Karpas-422 (cell line): ENCODE results near the gene MYL12A. TPM values are rescaled to one million over a fixed set of nuclear protein-coding genes. Genes with fewer than 3 reads are reported as not detected.

Source experiments
- DNase-seq: peaks from one replicate; pipeline ENCODE4 v3.0.0-alpha.2; 2015
- H2AFZ ChIP-seq: fragments of 200-600 bp; sonication (generic); 2 replicates; pipeline ENCODE4 v1.6.1; 2014; ENCODE audit warnings: antibody characterized with exemption, low read length, mixed read lengths
- H3K27ac ChIP-seq: fragments of 200-600 bp; sonication (generic); 2 replicates; pipeline ENCODE4 v1.5.1; 2014; ENCODE audit warnings: mild to moderate bottlenecking, low read length, moderate library complexity
- H3K27me3 ChIP-seq: fragments of 200-600 bp; sonication (generic); 2 replicates; pipeline ENCODE4 v1.6.1; 2014; ENCODE audit warnings: low read length, mixed read lengths
- H3K36me3 ChIP-seq: fragments of 200-600 bp; sonication (generic); 2 replicates; pipeline ENCODE4 v1.6.1; 2014; ENCODE audit warnings: low read length, mixed read lengths; ENCODE audit not compliant: insufficient read depth
- H3K4me1 ChIP-seq: fragments of 200-600 bp; sonication (generic); 2 replicates; pipeline ENCODE4 v1.6.1; 2014; ENCODE audit warnings: mild to moderate bottlenecking, low read length, mixed read lengths
- H3K4me2 ChIP-seq: fragments of 200-600 bp; sonication (generic); 2 replicates; pipeline ENCODE4 v1.6.1; 2014; ENCODE audit warnings: low read length, low read depth, mild to moderate bottlenecking; ENCODE audit not compliant: poor library complexity, severe bottlenecking
- H3K4me3 ChIP-seq: fragments of 200-600 bp; sonication (generic); 2 replicates; pipeline ENCODE4 v1.5.1; 2014; ENCODE audit warnings: mild to moderate bottlenecking, antibody characterized with exemption, low read length, mixed read lengths
- H3K79me2 ChIP-seq: fragments of 200-600 bp; sonication (generic); 2 replicates; pipeline ENCODE4 v1.6.1; 2014; ENCODE audit warnings: mild to moderate bottlenecking, low read length, mixed read lengths
- H3K9ac ChIP-seq: fragments of 200-600 bp; sonication (generic); 2 replicates; pipeline ENCODE4 v1.6.0; 2014; ENCODE audit warnings: low read length
- H3K9me2 ChIP-seq: fragments of 200-600 bp; sonication (generic), shearing (Covaris generic); replicated peaks from 2 replicates; pipeline ENCODE4 v1.6.0; 2014; ENCODE audit warnings: mild to moderate bottlenecking, low read length, moderate library complexity; ENCODE audit not compliant: insufficient read depth
- H3K9me3 ChIP-seq: fragments of 300-700, 200-600 bp; sonication (generic); 2 replicates; pipeline ENCODE4 v1.6.1; 2014; ENCODE audit warnings: low read length, mixed read lengths
- H4K20me1 ChIP-seq: fragments of 200-600 bp; sonication (generic); 2 replicates; pipeline ENCODE4 v1.6.1; 2014; ENCODE audit warnings: mild to moderate bottlenecking, antibody characterized with exemption, low read length, low read depth; ENCODE audit not compliant: insufficient read depth
- total RNA-seq: library from RNA; depleted of rRNA; stranded (reverse); fragments of >200 nt; shearing (Covaris generic); gene quantifications from 2 replicates; pipeline ENCODE4 v1.2.3, GENCODE V29; 2014; ENCODE audit warnings: low replicate concordance

The MYL12A gene
- total RNA-seq, 1 experiment from 2014 or later = 482 TPM

- DNase-seq = no peak
- H3K79me2 ChIP-seq = no peaks in the 10 kb centered on the region
- H4K20me1 ChIP-seq = no peaks in the 10 kb centered on the region
- no peaks in the 10 kb centered on the region for H3K27me3 ChIP-seq
- H3K4me3 ChIP-seq = no peak overlapping the region
- no peak overlapping the region for H3K4me2 ChIP-seq
- no peaks in the 10 kb centered on the region for H3K9me3 ChIP-seq
- no peaks in the 10 kb centered on the region for H3K9me2 ChIP-seq
- no peak overlapping the region for H3K27ac ChIP-seq
- H2AFZ ChIP-seq = no peak overlapping the region
- H3K4me1 ChIP-seq = peaks cover 3% of the 10 kb centered on the region
- H3K9ac ChIP-seq = no peak overlapping the region
- H3K36me3 ChIP-seq = no peaks in the 10 kb centered on the region
Measured at GRCh38 chr18:3233004-3233403, 14.6 kb upstream of the MYL12A start.

GRCh38 chr18:3233433-3234168, 14.0 kb upstream of the MYL12A start:
- no peak overlapping the region for H3K27ac ChIP-seq
- H4K20me1 ChIP-seq = no peaks in the 10 kb centered on the region
- no peak overlapping the region for H2AFZ ChIP-seq
- no peaks in the 10 kb centered on the region for H3K9me3 ChIP-seq
- H3K4me1 ChIP-seq = peaks cover 3% of the 10 kb centered on the region
- no peaks in the 10 kb centered on the region for H3K9me2 ChIP-seq
- no peaks in the 10 kb centered on the region for H3K79me2 ChIP-seq
- H3K4me3 ChIP-seq = no peak overlapping the region
- H3K9ac ChIP-seq = no peak overlapping the region
- no peaks in the 10 kb centered on the region for H3K27me3 ChIP-seq
- no peak overlapping the region for H3K4me2 ChIP-seq
- no peaks in the 10 kb centered on the region for H3K36me3 ChIP-seq
- DNase-seq = no peak

- H3K4me2 ChIP-seq = no peak overlapping the region
- no peak overlapping the region for H3K9ac ChIP-seq
- no peak for DNase-seq
Measured at GRCh38 chr18:3234457-3234856, 13.1 kb upstream of the MYL12A start.

GRCh38 chr18:3235846-3236245, 11.8 kb upstream of the MYL12A start:
- Histone ChIP-seq H4K20me1 (no peaks in the 10 kb centered on the region), H3K4me3 (no peak overlapping the region), H3K79me2 (no peaks in the 10 kb centered on the region), H3K4me2 (no peak overlapping the region), H3K9me2 (no peaks in the 10 kb centered on the region), H3K27ac (no peak overlapping the region), H3K27me3 (no peaks in the 10 kb centered on the region), H3K36me3 (no peaks in the 10 kb centered on the region), H3K9me3 (no peaks in the 10 kb centered on the region), H3K4me1 (no peaks in the 10 kb centered on the region; the same call in 1 of the 2 replicates), H2AFZ (no peak overlapping the region), H3K9ac (no peak overlapping the region)
- DNase-seq = no peak

More at GRCh38 chr18:3234457-3234856, 13.1 kb upstream of the MYL12A start:
- Histone ChIP-seq H3K4me1 (peaks cover 3% of the 10 kb centered on the region), H2AFZ (no peak overlapping the region), H3K4me3 (no peak overlapping the region), H3K27ac (no peak overlapping the region), H3K9me2 (no peaks in the 10 kb centered on the region), H3K9me3 (no peaks in the 10 kb centered on the region), H3K79me2 (no peaks in the 10 kb centered on the region), H3K36me3 (no peaks in the 10 kb centered on the region), H3K27me3 (no peaks in the 10 kb centered on the region), H4K20me1 (no peaks in the 10 kb centered on the region)

- no peaks in the 10 kb centered on the region for H3K4me1 ChIP-seq
- no peaks in the 10 kb centered on the region for H4K20me1 ChIP-seq
- no peaks in the 10 kb centered on the region for H3K9me2 ChIP-seq
- H2AFZ ChIP-seq = no peak overlapping the region
- H3K9me3 ChIP-seq = no peaks in the 10 kb centered on the region
- no peaks in the 10 kb centered on the region for H3K27me3 ChIP-seq
- no peaks in the 10 kb centered on the region for H3K79me2 ChIP-seq
- H3K4me3 ChIP-seq = no peak overlapping the region
- H3K36me3 ChIP-seq = no peaks in the 10 kb centered on the region
- H3K4me2 ChIP-seq = no peak overlapping the region
- no peak overlapping the region for H3K9ac ChIP-seq
- no peak overlapping the region for H3K27ac ChIP-seq
- no peak for DNase-seq
Measured at GRCh38 chr18:3236470-3236869, 11.1 kb upstream of the MYL12A start.

- Histone ChIP-seq H3K9me2 (no peaks in the 10 kb centered on the region), H3K4me1 (no peaks in the 10 kb centered on the region), H3K9ac (no peak overlapping the region), H3K79me2 (no peaks in the 10 kb centered on the region), H3K27me3 (no peaks in the 10 kb centered on the region), H2AFZ (no peak overlapping the region), H3K9me3 (no peaks in the 10 kb centered on the region), H3K4me3 (no peak overlapping the region), H3K4me2 (no peak overlapping the region), H3K36me3 (no peaks in the 10 kb centered on the region), H4K20me1 (no peaks in the 10 kb centered on the region), H3K27ac (no peak overlapping the region)
- peak; percentile 53 for DNase-seq
Measured at GRCh38 chr18:3238742-3239141, 8.9 kb upstream of the MYL12A start.

GRCh38 chr18:3245185-3245564, 2.4 kb upstream of the MYL12A start:
- Histone ChIP-seq H3K4me2 (no peak overlapping the region), H3K9me2 (no peaks in the 10 kb centered on the region), H3K9me3 (no peaks in the 10 kb centered on the region), H3K27me3 (no peaks in the 10 kb centered on the region), H3K79me2 (peaks cover 26% of the 10 kb centered on the region), H3K4me3 (no peak overlapping the region), H2AFZ (no peak overlapping the region), H3K27ac (no peak overlapping the region), H4K20me1 (peaks cover 14% of the 10 kb centered on the region; the same call in 1 of the 2 replicates), H3K4me1 (peaks cover 28% of the 10 kb centered on the region), H3K9ac (no peak overlapping the region), H3K36me3 (peaks cover 11% of the 10 kb centered on the region; the same call in 1 of the 2 replicates)
- no peak for DNase-seq

GRCh38 chr18:3245853-3246634, 1.6 kb upstream of the MYL12A start:
- peaks cover 33% of the 10 kb centered on the region for H3K79me2 ChIP-seq
- H2AFZ ChIP-seq = peak overlapping the region; percentile 77
- no peaks in the 10 kb centered on the region for H3K9me3 ChIP-seq
- peak; percentile 93 for DNase-seq
- H3K9ac ChIP-seq = peak overlapping the region; percentile 95
- no peaks in the 10 kb centered on the region for H3K9me2 ChIP-seq
- peak overlapping the region; percentile 82 for H3K27ac ChIP-seq
- peaks cover 15% of the 10 kb centered on the region; the same call in 1 of the 2 replicates for H3K36me3 ChIP-seq
- peak overlapping the region; percentile 86 for H3K4me2 ChIP-seq
- no peaks in the 10 kb centered on the region for H3K27me3 ChIP-seq
- H4K20me1 ChIP-seq = peaks cover 14% of the 10 kb centered on the region; the same call in 1 of the 2 replicates
- peaks cover 34% of the 10 kb centered on the region for H3K4me1 ChIP-seq
- H3K4me3 ChIP-seq = peak overlapping the region; percentile 89
